Astrocyte of the spinal cord (primary cell): ENCODE results near the gene SLC30A5.
"Not testable (repeated sequence)": the region's sequence is repeated elsewhere in the genome, so short reads cannot be mapped to it uniquely, and the experiment has no call there.

Experiments
- DNase-seq: peaks from one replicate; pipeline ENCODE4 v3.0.0; 2011; ENCODE audit warnings: low read depth, low spot score
- H3K4me3 ChIP-seq: 2 replicates; pipeline ENCODE4 v1.5.1; 2011; ENCODE audit warnings: low read depth, mild to moderate bottlenecking, low read length, moderate library complexity
- CTCF ChIP-seq: IDR thresholded peaks from 2 replicates; pipeline ENCODE4 v1.5.1; 2012; ENCODE audit warnings: low read depth, mild to moderate bottlenecking, low read length, inconsistent platforms
- in situ Hi-C: cut with HindIII; loops from 2 replicates; pipeline ENCODE4 v1.10.0; 2017; ENCODE audit warnings: low sequenced_read_pairs

SLC30A5 gene

GRCh38 chr5:69130241-69130640 lies 36.4 kb downstream of the SLC30A5 start:
- in situ Hi-C loops = no loop called here
- TF ChIP-seq CTCF = no peak
- DNase-seq = no peak
- H3K4me3 ChIP-seq = no peak overlapping the region

DNA sequence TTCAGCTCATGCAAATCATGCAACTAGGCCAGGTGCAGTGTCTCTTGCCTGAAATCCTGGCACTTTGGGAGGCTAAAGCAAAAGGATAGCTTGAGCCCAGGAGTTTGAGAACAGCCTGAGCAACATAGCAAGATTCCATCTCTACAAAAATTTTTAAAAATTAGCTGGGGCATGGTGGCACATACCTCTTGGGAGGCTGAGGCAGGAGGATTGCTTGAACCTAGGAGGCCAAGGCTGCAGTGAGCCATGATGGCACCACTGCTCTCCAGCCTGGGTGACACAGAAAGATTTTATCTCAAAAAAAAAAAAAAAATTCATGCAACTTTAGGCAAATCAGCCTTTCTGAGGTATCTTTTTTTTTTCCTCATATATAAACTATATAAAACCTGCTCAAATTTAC lies 37.5 kb downstream of the SLC30A5 start:
- in situ Hi-C loops = no loop called here

DNA sequence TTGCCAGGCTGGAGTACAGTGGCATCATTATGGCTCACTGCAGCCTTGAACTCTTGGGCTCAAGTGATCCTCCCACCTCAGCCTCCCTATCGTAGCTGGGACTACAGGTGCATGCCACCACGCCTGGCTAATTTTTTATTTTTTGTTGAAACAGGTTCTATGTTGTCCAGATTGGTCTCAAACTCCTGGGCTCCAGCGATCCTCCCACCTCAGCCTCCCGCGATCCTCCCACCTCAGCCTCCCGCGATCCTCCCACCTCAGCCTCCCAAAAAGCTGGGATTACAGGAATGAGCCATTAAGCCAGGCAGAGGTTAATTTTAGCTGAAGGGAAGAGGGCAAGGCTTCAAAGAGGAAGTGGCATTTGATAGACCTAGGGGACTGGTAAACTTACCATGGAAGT lies 40.3 kb downstream of the SLC30A5 start:
- H3K4me3 ChIP-seq = no peak overlapping the region
- no peak for DNase-seq
- in situ Hi-C loops = no loop called here
- no peak for TF ChIP-seq CTCF

More for the DNA sequence above, 37.5 kb downstream of the SLC30A5 start:
- H3K4me3 ChIP-seq = no peak overlapping the region
- TF ChIP-seq CTCF = no peak
- no peak for DNase-seq

DNA sequence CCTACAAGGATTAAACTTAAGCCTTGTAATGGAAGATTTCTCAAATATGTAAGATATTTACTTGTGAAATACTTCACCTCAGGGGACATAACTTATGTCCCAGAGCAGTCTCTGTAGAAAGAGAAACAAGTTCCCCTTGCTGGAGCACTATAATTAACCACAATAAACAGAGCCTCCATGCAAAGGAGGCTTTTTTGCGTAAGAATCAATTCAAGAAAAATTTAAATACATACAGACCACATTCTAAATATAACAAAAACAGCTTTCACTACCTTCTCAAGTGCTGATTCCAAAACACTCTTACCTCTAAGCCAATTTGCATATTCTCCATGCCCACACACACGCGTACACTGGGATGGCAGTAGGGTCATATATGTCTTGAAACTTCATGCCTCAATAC lies 42.5 kb downstream of the SLC30A5 start:
- DNase-seq = no peak
- no peak for TF ChIP-seq CTCF
- H3K4me3 ChIP-seq = no peak overlapping the region
- in situ Hi-C loops = no loop called here

GRCh38 chr5:69137208-69137607 lies 43.4 kb downstream of the SLC30A5 start:
- DNase-seq, H3K4me3 ChIP-seq, in situ Hi-C loops: not testable (repeated sequence)

DNA sequence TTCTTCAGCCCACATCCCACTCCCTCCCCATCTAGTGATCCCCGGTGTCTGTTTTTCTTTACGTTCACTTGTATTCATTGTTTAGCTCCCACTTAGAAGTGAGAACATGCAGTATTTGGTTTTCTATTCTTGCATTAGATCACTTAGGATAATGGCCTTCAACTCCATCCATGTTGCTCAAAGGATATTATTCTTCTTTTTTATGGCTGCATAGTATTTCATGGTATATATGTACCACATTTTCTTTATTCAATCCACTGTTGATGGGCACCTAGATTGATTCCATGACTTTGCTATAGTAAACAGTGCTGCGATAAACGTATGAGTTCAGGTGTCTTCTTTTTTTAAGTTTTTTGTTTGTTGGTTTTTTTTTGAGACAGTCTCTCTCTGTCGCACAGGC lies 44.0 kb downstream of the SLC30A5 start:
- no peak overlapping the region for H3K4me3 ChIP-seq
- no peak for TF ChIP-seq CTCF
- in situ Hi-C loops = no loop called here
- DNase-seq = no peak

GRCh38 chr5:69138766-69139165 lies 45.0 kb downstream of the SLC30A5 start:
- no peak overlapping the region for H3K4me3 ChIP-seq
- no peak for TF ChIP-seq CTCF
- in situ Hi-C loops = no loop called here
- no peak for DNase-seq

GRCh38 chr5:69140239-69140638 lies 46.4 kb downstream of the SLC30A5 start:
- H3K4me3 ChIP-seq, in situ Hi-C loops, DNase-seq: not testable (repeated sequence)
